GM12873 (cell line): ENCODE measurements around the gene SLC1A4.

ENCODE experiments used
- CTCF ChIP-seq: IDR thresholded peaks from 2 replicates; pipeline ENCODE4 v1.5.1; 2012; ENCODE audit warnings: low read depth, mild to moderate bottlenecking, moderate library complexity, low read length, control low read depth; ENCODE audit not compliant: insufficient read depth; ENCODE audit errors: missing control alignments

Gene SLC1A4

GRCh38 chr2:65033178-65033577 is 44.0 kb downstream of the SLC1A4 start:
- TF ChIP-seq CTCF, result peak; percentile 17

- TF ChIP-seq CTCF, result no peak
Observed at GRCh38 chr2:65035351-65035943, 46.2 kb downstream of the SLC1A4 start.

- no peak for TF ChIP-seq CTCF
Observed at GRCh38 chr2:65037178-65037577, 48.0 kb downstream of the SLC1A4 start.

- TF ChIP-seq CTCF, result no peak
Observed at GRCh38 chr2:65039640-65040039, 50.4 kb downstream of the SLC1A4 start.

GRCh38 chr2:65040400-65041261 is 51.4 kb downstream of the SLC1A4 start:
- TF ChIP-seq CTCF, result peak; percentile 96

GRCh38 chr2:65043001-65043400 is 53.8 kb downstream of the SLC1A4 start:
- no peak for TF ChIP-seq CTCF

- TF ChIP-seq CTCF, result no peak
Observed at GRCh38 chr2:65044097-65044735, 55.0 kb downstream of the SLC1A4 start.
